HG02973 (cell line): ENCODE data around the gene ADCYAP1R1.

ENCODE experiments used
- ATAC-seq: cut with Tn5 transposase; IDR thresholded peaks from one replicate; pipeline ENCODE4 v1.9.1; 2021; ENCODE audit warnings: moderate library complexity; ENCODE audit not compliant: unreplicated experiment

ADCYAP1R1 gene

DNA sequence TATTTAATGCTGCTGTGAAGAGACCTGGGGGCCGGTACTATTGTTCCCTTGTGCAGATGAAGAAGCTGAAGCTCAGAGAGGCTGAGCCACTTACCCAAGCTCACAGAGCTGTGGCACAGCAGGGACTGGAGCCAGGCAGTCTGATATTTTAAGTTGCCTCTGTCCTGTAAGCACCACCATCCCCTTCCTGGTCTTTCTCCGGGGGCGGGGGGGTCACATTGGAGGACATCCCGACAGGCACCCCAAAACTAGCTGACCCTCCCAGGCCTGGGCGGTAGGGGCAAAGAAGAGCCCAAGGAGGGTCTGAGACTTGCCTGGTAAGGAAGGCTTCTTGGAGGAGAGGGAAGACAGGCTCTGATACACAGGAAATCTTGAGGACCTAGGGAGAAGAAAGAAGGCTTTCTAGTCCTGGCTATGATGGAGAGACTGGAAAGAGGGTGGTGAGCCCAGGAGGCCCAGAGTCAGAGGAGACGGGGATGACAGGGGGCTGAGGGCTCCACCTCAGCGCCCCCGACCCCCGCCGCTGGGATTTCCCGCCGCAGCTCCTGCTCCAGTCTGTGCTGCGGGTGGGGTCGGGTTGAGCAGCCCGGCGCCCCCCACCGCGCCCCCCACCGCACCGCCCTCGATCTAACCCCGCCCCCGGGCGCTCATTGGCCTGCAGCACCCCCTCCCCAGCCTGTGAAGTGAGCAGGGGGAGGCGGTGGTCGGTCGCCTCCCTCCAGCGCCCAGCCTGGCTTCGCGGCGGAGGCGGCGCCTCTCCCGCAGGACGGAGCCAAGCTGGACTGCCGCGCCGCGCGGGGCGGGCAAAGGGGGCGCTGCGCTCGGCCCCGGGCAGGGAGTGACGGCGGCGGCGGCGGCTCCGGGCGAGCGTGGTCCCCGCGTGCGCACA, at the start of gene ADCYAP1R1:
Gene ADCYAP1R1 (plus strand): TSS at position 711 of the 889 bp plus-strand sequence. CDS start 10,957 bp downstream, outside the sequence.
- ATAC-seq = no peak

DNA sequence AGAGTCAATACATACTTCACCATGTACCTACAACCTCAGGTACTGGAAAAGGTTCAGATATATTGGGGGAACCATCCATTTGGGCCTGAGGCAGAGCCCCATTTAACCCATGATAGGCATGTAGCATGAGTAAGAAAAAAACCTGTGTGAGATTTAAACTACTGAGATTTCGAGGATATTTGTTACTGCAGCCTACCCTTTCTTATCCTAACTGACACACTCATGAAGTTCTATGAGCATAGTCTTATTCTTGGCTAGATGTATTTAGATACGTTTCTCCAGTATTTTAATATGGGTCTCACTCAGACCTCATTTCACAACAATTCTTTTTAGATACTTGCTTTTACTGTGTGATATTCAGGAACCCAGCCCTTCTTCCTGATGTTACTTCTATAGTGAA, 49.0 kb upstream of the ADCYAP1R1 start:
- no peak for ATAC-seq

DNA sequence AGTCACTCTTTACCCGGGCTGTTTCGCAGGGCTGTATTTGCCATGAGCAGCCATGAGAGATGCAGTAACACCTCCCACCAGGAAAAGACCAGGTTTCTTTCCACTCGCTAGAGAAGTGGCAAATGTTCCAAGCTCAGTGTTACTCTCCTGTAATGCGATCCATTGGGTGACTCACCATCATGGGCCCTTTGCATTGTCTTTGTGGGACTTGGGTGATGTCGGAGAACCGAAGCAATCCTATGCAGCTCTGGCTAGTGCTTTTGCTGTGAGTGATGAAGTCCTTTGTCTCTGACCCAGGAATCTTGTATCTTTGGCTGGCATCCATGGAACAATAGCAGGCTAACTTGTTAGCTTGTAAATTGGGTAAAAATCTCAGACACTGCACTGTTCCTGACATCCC, 48.4 kb upstream of the ADCYAP1R1 start:
- ATAC-seq = no peak

DNA sequence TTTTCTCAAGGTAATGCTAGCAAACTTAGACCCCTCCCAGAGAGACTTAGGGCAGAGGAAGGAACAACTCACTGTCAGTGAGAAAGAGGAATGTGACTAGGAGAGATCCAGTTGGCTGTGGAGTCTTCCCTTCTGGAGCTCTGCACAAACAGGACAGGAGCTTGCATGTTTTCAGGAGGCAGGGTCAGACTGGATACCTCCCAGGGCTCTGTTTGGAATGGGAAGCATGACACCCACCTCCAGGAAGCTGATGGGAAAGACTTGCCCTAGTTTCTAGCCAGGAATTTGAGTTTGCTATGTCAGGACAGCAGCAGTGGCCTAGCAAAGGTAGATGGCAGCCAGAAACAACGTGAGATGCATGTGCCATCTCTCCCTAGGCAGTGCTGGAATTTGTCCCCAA, 47.7 kb upstream of the ADCYAP1R1 start:
- ATAC-seq = no peak

DNA sequence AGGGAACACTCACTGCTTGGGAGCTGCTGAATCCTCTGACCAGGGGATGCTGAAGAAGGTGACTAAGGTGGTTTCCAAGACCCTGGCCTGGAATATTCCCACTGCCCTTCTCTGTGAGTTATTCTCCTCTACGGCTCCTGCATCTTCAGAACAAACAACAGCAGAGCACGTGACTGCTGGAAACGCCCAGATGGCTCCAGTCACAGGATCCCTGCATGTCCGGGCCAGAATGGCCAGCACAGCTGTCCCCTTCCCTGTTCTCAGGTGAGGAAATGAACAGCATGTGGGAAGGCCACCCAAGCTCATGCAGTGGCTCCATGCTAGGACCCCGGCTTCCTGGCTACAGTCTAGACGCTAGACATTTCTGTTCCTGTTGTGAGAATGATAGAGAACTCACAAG, 45.3 kb upstream of the ADCYAP1R1 start:
- no peak for ATAC-seq

DNA sequence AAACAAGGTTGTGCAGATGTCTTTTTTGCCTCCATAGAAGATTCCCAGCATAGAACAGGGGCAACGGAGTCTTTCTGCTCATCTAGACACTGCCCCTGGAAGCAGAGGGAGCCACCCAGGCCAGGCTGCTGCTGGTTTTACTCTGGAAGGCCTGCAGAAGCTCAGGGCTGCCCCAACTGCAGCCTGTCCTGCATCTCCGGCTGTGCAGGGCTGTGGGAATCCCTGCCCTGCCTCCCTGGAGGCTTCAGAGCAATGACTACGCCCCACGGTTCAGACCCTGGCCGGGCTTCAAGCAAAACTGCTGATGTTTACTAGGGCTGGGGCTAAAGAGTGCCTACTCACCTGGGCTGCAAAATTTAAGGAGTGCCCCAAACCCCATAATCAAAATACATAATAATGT, 44.5 kb upstream of the ADCYAP1R1 start:
- no peak for ATAC-seq

DNA sequence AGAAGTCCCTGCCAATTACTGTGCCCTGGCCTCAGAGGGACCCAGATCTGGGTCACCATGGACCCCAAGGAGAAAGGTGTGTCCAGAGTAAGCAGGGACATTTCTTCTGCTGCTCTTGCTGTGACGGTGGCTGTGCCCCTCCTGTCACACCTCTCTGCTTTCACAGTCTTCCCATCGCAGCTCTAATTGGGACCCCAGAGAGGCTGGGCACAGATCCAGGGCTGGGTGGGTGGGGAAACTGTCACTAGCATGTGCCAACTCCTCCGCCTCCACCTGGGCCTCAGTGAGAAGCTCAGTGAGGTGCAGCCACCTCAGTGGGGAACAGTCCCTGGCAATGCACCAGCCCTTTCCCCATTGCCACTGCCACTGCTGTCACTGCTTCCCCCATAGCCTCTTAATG, 37.3 kb upstream of the ADCYAP1R1 start:
- ATAC-seq = no peak

DNA sequence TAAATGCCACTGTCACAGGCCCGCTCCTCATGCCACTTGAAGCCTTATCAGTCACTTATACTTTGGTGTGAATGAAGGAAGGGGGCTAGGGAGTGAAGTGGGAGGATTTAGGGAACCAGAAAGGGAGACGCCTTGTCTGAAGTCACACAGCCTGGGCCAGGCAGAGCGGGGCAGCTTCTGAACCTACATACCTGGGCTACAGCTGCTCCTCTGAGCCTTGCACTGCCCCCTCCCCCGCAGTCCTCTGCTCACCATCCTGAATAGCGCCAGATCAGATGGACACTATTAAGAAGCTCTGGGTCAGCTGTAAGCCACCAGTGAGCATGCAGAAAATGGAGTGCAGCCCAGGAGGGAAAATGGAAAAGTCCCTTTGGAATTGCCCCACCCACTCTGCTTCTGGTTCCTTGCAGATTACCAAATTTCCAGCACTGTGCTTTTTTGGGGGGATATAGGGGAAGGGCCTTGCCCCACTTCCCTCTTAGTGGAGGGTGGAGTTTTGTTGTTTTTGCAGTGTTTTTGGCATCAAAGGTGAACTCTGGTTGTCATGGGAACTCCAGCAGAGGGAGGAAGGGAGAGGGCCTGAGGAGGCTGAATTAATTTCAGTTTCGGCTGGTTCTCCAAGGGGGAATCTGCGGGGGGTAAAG, 35.0 kb upstream of the ADCYAP1R1 start:
- ATAC-seq = no peak

DNA sequence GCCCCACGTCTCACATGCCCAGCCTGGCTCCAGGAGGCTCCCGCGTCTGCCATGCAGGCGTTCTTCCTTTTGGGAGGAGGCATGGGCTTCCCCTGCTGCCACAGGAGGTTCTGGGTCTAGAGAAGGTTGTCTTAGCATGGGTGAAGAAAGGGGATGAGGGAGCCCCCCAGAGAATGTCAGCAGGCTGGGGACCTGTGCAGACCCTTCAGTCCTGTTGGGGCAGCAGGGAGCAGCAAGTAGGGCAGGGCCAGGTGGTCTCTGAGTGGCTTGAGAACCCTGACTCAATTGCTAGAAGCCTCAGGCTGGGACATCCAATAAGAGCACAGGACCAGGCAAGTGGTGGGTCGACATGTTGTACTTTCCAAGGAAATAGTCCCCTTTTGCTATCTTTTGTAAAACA, 34.4 kb upstream of the ADCYAP1R1 start:
- no peak for ATAC-seq

DNA sequence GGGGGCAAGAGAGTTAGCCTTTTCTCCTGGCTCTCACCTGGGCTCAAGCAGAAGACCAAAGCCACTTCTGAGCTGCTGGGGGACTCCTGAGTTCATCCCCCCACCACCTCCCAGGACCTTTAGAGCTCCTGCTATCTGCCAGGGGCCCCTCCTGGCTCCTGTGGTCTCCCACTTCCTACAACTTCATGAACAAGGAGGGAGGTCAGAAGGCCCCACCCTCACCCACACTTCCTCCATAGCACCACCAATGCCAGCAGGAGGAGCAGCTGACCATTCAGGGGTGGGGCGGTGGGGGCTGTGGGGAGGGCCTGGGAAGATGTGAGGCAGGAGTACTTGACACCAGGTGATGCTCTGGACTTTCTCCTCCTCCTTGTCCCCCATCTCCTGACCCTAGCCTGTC, 32.6 kb upstream of the ADCYAP1R1 start:
- no peak for ATAC-seq

DNA sequence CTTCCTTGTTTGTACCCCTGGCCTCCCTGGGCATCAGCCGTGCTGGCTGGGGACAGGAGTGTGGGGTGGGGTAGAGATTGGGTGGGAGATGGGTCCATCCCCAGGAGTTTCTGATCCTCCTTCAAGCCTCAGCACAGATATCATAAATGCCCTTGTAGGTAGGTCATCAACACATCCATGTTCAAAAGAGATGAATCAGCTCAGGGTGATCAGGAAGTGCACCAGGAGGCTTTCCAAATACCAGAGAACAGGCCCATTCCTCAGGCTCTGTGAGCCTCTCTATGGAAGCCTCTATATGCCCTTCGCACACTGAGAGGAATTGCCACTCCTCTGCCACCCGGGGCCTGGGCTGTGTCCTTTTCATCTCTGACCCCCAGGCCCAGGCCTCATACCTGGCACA, 31.9 kb upstream of the ADCYAP1R1 start:
- no peak for ATAC-seq

DNA sequence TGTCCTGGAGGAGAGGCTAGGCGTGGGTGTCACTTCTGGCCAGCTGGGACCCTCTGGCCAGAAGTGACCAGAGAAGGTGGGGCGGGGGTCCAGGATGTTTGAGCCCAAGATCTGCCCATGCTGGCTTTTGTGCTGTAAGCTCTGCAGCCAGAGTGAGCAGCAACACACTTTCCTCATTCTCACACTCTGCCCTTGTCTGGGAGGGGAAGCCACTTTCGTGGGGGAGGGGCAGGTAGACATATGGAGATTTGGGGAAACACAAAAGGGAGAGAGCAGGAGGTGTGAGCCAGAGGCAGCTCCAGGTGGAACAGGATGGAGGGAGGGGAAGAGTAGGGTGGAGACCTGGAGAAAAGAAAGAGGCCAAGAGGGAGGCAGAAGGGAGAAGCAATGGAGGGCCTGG, 31.5 kb upstream of the ADCYAP1R1 start:
- ATAC-seq = no peak

DNA sequence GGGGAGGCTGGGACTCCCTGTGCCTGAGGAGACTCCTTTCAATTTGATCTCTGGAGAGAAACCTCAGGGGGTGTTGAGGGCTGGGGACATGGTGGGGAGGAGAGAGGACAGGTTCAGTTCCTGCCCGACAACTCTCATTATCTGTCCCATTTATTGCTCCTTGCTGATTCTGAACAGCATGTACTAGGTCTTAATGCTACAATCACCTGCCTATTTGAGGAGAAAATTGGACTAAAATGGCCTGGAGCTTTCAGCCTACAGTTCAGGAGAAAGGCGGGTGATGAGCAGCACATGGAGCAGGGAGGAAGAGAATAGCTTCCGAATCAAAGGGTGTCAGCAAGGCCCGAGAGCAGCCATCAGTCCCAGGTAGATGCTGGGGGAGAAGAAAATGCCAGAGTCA, 30.0 kb upstream of the ADCYAP1R1 start:
- ATAC-seq = no peak

DNA sequence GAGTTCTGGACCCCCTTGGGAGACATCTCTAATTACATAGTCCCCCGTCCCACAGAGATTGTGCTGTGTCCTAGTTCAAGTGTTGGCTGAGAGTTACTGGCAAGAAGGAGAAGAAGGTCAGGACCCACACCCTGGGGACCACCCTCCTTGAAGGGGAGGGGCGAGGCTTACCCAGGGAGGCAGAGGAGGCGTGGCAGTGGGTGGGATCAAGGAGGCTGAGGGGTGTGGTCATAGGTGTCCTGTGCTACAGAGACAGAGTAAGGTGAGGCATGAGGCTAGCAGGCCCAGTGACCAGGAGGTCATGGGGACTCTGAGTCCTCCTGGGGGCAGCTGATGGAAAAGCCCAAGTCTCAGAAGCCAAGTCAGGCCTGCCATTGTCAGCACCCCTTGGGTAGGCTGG, 29.4 kb upstream of the ADCYAP1R1 start:
- no peak for ATAC-seq

DNA sequence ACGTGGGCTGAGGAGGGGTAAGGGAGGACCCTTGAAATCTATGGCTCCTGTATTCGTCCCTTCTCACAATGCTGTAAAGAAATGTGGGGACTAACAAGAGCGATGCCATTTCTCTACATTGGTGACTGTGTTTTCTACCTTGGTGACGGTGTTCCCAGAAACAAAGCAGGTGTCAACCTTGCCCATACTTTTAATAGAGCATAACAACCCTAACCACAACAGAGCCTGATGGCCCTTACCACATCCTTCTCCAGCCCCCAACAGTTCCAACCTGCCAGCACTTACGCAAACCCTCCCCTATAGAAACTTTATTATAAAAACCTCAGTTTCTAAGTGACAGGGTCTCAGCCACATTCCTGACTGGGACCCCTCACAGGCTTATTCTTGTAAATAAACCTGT, 28.2 kb upstream of the ADCYAP1R1 start:
- ATAC-seq = no peak

DNA sequence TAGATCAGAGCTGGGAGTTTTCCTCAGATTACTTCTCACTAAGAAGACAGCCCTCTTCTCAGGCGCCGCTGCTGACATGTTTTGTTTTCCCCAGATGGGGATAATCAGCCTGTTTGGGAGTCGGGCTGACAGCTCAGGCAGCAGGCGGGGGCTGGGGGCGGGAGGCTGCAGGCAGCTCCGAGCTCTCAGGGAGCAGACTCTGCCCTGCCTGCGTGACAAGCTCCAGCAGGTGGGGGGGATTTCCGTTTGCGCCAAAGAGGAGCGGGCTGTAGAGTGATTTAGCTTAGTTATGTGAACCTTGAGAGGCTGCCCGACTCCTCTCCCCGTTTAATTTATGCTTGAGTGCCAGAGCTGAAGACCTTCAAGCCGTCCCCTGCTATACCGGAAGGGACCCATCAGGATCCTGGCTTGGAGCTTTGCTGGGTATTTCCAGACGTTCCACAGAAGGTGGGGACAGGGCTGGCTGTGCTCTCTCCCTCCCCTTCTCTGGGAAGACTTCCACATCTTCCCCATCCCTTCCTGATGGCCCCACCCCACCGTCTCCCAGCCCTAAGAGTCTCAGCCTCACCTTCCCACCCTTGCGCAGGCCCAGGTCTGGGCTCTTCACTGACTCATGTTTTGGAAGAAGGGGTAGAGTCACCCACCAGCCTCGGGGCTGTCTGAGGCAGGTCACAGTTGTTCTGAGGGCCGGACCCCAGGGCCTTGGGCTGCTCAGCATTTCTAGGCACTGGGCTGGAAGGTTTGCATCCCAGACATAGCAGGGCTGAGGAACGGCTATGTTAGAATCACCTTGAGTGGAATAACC, 24.7 kb upstream of the ADCYAP1R1 start:
- no peak for ATAC-seq

DNA sequence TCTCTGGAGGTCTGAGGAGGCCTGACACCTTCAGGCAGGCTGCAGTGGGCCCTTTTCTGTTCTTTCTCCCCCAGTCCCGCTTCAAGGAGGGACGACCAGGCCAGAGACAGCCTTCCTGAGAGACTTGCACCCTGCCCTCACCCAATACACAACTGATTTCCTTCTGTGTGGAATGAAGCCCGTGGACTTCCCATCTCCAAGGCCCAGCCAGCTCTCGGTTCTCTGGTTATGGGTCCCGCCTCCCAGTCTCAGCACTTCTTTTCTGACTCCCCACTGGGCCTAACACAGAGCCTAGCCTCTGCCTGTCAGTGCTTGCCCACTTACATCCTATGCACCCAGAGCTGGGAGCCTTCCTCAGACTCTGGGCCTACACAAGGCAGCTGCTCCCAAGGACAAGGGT, 24.1 kb upstream of the ADCYAP1R1 start:
- ATAC-seq = no peak

DNA sequence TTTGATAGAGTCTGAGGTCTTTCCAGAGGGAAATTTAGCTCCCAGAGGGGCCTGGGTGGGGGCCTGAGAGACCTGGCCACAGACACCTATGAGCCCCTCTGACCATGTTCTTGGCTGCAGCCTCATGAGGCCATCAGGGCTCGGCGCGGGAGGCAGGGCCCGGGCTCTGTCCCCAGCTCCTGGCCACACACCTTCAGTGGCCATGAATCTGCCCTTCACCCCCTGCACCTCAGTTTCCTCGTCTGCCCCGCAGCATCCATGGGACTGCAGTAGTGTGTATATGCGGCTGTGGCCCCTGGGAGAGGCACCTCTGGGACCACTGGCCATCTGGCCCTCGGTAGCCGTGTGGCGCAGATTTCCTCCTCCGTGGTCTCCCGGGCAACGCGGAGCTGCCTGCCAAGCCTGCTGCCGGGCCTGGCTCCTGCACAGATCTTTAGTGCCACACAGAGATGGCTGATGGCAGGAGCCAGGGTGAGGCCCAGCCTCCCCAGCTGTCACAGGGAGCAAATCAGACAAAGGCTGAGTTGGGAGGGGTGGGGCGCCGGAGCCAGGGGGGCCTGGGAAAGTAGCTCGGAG, 23.6 kb upstream of the ADCYAP1R1 start:
- ATAC-seq = no peak

DNA sequence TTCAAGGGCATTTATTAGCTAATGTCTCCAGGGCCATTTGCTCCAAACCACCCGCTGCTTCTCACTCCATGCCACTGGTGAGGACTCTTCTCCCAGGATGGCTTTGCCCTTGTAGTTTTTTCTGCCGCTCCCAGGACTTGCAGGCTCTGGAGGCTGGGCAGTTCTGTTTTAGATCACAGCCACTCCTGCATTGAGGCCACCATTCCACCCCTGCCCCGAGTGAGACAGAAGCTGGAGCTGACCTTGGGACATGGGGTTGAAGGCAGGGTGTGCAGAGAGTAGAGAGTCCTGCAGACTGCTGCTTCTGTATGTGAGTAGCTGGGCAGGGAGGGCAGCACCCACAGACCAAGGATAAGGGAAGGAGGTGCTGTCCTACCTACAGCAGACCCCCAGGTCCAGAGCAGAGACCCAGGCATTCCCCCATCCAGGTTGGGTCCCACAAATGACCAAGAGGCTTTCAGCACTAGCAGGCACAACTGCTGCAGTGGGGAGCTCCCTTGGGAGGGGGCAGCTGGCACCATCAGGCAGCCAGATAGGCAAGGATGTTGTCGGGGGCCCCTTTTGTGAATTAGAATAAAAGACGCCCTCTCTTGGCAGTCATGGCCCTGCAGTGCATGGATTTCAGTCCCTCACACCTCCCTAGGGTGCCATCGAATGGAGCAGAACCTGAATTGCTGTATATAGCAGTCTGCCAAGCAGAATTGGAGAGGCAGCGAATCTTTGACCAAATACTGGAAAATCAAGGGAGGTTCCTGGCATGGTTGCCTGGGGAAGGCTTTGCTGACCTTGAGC, 22.7 kb upstream of the ADCYAP1R1 start:
- ATAC-seq = no peak

DNA sequence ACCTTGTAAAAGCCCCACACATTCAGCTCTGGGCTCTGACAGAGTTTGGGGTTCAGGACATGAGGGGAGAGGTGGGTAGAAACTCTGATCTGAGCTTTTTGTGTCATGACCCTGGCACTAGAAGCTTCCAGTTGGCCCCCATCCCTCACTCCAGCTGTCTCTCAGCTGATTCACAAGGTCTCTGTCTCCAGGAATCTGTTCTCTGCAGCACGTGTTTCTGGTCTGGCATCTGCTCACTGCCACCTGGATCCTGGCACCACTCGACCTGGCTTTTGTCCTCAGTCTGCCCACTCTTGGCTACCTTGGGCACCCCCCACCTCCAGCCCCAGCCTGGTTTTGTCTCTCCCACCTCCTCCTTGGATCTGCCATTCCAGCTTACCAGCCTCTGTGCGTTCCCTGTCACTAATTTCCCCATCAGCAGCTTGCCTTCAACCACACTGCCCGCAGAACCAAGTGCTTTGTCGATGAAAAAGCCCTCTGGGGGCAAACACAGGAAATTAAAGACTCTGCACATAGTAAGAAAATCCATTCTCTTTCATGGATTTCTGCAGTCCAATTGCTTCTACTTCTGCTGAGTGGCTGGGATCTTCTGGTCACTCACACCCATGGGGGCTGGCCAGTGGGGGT, 18.3 kb upstream of the ADCYAP1R1 start:
- no peak for ATAC-seq
